ENCODE results near the gene INTS1.

DNA sequence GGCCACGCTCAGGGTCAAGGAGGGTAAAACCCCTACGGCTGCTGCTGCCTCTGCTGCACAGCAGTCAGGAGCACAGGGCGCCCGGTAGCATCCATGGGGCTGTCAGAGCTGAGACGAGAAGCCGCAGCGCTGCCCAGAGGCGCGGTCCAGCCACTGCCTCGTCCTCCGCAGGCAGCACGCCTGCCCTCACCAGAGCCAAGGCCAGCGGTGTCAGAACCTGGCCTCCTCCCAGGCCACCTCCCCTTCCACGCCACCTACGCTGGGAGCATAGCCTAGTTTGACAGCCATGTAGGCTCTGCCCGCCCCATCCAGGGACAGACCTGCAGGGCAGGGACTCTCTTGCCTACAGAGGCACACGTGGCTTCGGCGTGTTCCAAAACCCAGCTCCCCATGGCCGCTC, 16.2 kb downstream of the INTS1 start:
- no peak for TF ChIP-seq POLR2A (IDR thresholded peaks at IDR 0.05)
- TF ChIP-seq, protein P1, sequence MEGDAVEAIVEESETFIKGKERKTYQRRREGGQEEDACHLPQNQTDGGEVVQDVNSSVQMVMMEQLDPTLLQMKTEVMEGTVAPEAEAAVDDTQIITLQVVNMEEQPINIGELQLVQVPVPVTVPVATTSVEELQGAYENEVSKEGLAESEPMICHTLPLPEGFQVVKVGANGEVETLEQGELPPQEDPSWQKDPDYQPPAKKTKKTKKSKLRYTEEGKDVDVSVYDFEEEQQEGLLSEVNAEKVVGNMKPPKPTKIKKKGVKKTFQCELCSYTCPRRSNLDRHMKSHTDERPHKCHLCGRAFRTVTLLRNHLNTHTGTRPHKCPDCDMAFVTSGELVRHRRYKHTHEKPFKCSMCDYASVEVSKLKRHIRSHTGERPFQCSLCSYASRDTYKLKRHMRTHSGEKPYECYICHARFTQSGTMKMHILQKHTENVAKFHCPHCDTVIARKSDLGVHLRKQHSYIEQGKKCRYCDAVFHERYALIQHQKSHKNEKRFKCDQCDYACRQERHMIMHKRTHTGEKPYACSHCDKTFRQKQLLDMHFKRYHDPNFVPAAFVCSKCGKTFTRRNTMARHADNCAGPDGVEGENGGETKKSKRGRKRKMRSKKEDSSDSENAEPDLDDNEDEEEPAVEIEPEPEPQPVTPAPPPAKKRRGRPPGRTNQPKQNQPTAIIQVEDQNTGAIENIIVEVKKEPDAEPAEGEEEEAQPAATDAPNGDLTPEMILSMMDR (IDR thresholded peaks at IDR 0.05), result no peak

Data from transverse colon (tissue), 3 donors.